MM.1S (cell line): ENCODE results near the gene TMEM184B.

Experiments
- DNase-seq: peaks from one replicate; pipeline ENCODE4 v3.0.0-alpha.2; 2015
- H2AFZ ChIP-seq: fragments of 300-600 bp; sonication (generic); 2 replicates; pipeline ENCODE4 v1.6.0; 2016; ENCODE audit warnings: antibody characterized with exemption, low read length
- H3F3A ChIP-seq: fragments of 300-600 bp; sonication (generic); 2 replicates; pipeline ENCODE4 v1.6.1; 2016; ENCODE audit warnings: mild to moderate bottlenecking, antibody characterized with exemption, low read length, moderate library complexity, mixed read lengths; ENCODE audit not compliant: insufficient read depth
- H3K27ac ChIP-seq: fragments of 300-600 bp; sonication (generic); 2 replicates; pipeline ENCODE4 v1.5.1; 2016; ENCODE audit warnings: mild to moderate bottlenecking, low read length
- H3K27me3 ChIP-seq: fragments of 300-600 bp; sonication (generic); replicated peaks from 2 replicates; pipeline ENCODE4 v1.6.0; 2016; ENCODE audit warnings: low read length; ENCODE audit not compliant: insufficient read depth
- H3K36me3 ChIP-seq: fragments of 300-600 bp; sonication (generic); replicated peaks from 2 replicates; pipeline ENCODE4 v1.6.1; 2016; ENCODE audit warnings: mild to moderate bottlenecking, low read length, mixed read lengths; ENCODE audit not compliant: insufficient read depth
- H3K4me1 ChIP-seq: fragments of 300-600 bp; sonication (generic); 2 replicates; pipeline ENCODE4 v1.6.1; 2016; ENCODE audit warnings: low read length, mixed read lengths
- H3K4me2 ChIP-seq: fragments of 300-600 bp; sonication (generic); 2 replicates; pipeline ENCODE4 v1.6.0; 2016; ENCODE audit warnings: low read depth, low read length
- H3K4me3 ChIP-seq: fragments of 300-600 bp; sonication (generic); 2 replicates; pipeline ENCODE4 v1.5.1; 2016; ENCODE audit warnings: low read length, mixed read lengths
- H3K79me2 ChIP-seq: fragments of 300-600 bp; sonication (generic); 2 replicates; pipeline ENCODE4 v1.6.1; 2016; ENCODE audit warnings: mixed run types, low read length, mixed read lengths
- H3K9ac ChIP-seq: fragments of 300-600 bp; sonication (generic); 2 replicates; pipeline ENCODE4 v1.6.1; 2016; ENCODE audit warnings: low read length, mixed read lengths
- H3K9me2 ChIP-seq: fragments of 300-600 bp; sonication (generic); replicated peaks from 2 replicates; pipeline ENCODE4 v1.6.1; 2016; ENCODE audit warnings: mild to moderate bottlenecking, low read length, mixed read lengths; ENCODE audit not compliant: insufficient read depth
- H3K9me3 ChIP-seq: fragments of 300-600 bp; sonication (generic); replicated peaks from 2 replicates; pipeline ENCODE4 v1.6.1; 2016; ENCODE audit warnings: mild to moderate bottlenecking, low read length, mixed read lengths; ENCODE audit not compliant: insufficient read depth
- H4K20me1 ChIP-seq: fragments of 300-600 bp; sonication (generic); 2 replicates; pipeline ENCODE4 v1.6.1; 2016; ENCODE audit warnings: mild to moderate bottlenecking, low read length, moderate library complexity, mixed read lengths; ENCODE audit not compliant: insufficient read depth
- EZH2 ChIP-seq: fragments of 300-600 bp; sonication (generic); optimal IDR thresholded peaks from 2 replicates; pipeline ENCODE3; 2017; ENCODE audit warnings: low read depth, mild to moderate bottlenecking, antibody characterized with exemption, low read length, mixed read lengths
- EZH2phosphoT487 ChIP-seq: fragments of 300-600 bp; sonication (generic); IDR thresholded peaks from 2 replicates; pipeline ENCODE4 v1.6.1; 2018; ENCODE audit warnings: antibody characterized with exemption, low read length
- TF ChIP-seq, protein P1 (sequence below): fragments of 300-600 bp; sonication (generic); IDR thresholded peaks from 2 replicates; pipeline ENCODE4 v1.5.1; 2016; ENCODE audit warnings: antibody characterized with exemption, low read length, mixed read lengths

Gene TMEM184B

DNA sequence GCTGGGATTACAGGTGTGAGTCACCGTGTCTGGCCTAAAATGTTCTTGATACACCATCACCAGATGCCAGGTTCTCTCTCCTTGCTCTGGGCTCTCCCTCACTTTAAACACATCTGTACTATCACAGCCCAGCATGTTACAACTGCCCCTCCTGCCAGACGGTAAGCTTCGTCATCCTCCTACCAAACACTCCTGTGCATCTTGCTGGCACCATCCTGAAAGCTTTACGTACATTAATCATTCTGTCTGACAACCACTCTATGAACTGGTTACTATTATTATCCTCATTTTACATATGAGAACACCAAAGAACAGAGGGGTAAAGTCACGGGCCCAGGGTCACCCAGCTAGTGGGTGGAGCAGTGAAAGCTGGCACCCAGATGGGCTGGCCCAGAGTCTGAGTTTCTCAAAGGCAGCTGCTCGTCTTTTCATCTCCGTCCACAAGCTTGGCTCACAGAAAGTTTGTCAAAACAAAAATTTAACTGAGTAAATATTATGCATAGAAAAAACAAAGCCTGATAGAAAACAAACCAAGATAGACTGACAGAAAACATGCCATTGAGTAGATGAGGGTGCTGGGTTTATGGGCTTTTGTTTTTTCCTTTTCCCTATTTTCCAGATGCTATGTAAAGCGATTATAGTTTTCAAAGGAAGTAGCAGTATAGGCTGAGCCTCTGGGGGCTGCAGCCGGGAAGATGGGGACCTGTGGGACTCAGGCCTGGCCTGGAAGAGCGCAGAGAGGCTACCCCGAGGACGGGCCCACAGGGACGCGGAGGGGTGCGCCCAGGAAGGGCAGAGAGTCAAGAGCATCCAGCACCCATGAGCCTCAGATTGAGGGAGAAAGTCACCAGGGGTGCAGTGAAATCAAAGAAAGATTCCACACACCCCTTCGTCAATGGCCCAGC lies 100.6 kb downstream of the TMEM184B start:
- Histone ChIP-seq H3K4me3 (no peak overlapping the region), H3K36me3 (no peaks in the 10 kb centered on the region), H3K79me2 (no peaks in the 10 kb centered on the region), H3K27me3 (no peaks in the 10 kb centered on the region), H3K9me3 (no peaks in the 10 kb centered on the region), H3F3A (0 out of 2 replicates have a peak, but pooled peaks cover 2% of the 10 kb centered on the region), H3K9ac (no peak overlapping the region), H3K4me2 (no peak overlapping the region), H3K9me2 (no peaks in the 10 kb centered on the region), H3K4me1 (no peaks in the 10 kb centered on the region; the same call in 1 of the 2 replicates), H2AFZ (no peak overlapping the region), H3K27ac (no peak overlapping the region), H4K20me1 (no peaks in the 10 kb centered on the region)
- no peak for DNase-seq
- TF ChIP-seq EZH2: no peak
- TF ChIP-seq EZH2phosphoT487: no peak
- TF ChIP-seq, protein P1, sequence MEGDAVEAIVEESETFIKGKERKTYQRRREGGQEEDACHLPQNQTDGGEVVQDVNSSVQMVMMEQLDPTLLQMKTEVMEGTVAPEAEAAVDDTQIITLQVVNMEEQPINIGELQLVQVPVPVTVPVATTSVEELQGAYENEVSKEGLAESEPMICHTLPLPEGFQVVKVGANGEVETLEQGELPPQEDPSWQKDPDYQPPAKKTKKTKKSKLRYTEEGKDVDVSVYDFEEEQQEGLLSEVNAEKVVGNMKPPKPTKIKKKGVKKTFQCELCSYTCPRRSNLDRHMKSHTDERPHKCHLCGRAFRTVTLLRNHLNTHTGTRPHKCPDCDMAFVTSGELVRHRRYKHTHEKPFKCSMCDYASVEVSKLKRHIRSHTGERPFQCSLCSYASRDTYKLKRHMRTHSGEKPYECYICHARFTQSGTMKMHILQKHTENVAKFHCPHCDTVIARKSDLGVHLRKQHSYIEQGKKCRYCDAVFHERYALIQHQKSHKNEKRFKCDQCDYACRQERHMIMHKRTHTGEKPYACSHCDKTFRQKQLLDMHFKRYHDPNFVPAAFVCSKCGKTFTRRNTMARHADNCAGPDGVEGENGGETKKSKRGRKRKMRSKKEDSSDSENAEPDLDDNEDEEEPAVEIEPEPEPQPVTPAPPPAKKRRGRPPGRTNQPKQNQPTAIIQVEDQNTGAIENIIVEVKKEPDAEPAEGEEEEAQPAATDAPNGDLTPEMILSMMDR: no peak

DNA sequence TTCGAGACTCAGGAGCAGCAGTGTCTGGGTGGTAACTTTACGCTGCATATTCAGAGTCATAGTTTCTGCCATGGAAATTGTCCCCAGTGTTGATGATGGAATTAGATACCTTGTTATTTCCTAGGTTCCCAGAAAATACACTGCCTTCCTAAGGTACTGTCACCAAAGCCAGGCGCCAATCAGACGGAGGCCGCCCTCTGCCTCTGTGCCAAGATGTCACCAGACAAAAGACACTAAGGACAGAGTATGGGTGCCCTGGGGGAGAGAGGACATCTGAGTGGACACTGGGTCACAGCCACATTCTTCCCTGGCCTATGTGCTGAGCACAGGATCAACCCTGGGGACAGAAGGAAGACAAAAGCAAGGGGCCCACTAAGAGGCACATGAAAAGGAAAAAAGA lies 102.3 kb downstream of the TMEM184B start:
- Histone ChIP-seq H4K20me1 (no peaks in the 10 kb centered on the region), H3K4me1 (no peaks in the 10 kb centered on the region), H3F3A (no peaks in the 10 kb centered on the region), H3K36me3 (no peaks in the 10 kb centered on the region), H2AFZ (no peak overlapping the region), H3K9ac (no peak overlapping the region), H3K4me3 (no peak overlapping the region), H3K9me2 (no peaks in the 10 kb centered on the region), H3K4me2 (no peak overlapping the region), H3K27me3 (no peaks in the 10 kb centered on the region), H3K9me3 (no peaks in the 10 kb centered on the region), H3K27ac (no peak overlapping the region), H3K79me2 (no peaks in the 10 kb centered on the region)
- TF ChIP-seq, protein P1: no peak
- no peak for TF ChIP-seq EZH2
- TF ChIP-seq EZH2phosphoT487: no peak
- no peak for DNase-seq
